GM12865 (cell line): ENCODE measurements around the gene TMTC1.

Experiments used
- DNase-seq: peaks from one replicate; pipeline ENCODE4 v3.0.0; 2010; ENCODE audit warnings: low read depth
- H3K4me3 ChIP-seq: 2 replicates; pipeline ENCODE4 v1.5.1; 2011; ENCODE audit warnings: mild to moderate bottlenecking, low read depth, low read length, control low read depth
- TF ChIP-seq, protein P1 (sequence below): IDR thresholded peaks from 2 replicates; pipeline ENCODE4 v1.5.1; 2011; ENCODE audit warnings: low read length, control low read depth, low read depth, inconsistent platforms; ENCODE audit not compliant: insufficient read depth; ENCODE audit errors: missing control alignments

TMTC1 gene

DNA sequence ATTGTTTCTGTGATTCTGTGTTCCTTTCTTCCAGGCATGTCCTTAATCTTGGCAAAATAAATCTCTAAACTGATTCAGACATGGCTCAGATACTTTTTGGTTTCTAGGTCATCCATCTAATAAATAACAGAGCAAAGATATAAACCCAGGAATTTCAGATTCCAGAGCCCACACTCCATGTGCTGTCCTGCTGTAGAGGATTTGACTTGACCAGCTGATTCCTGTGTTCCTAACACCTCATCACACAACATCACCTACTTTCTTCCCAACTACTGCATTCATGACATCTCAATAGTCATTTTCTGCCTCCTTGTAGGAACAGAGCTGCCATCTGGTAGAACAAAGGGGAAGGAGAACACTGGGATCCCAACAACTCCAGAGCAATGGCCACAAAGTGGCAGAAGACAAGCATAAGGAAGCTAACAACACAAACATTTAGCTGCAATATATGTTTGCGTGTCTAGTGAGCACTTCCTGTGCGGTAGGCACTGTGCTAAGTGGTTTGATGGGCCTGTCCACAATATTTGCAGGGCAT is 194.4 kb downstream of the TMTC1 start:
- TF ChIP-seq, protein P1, sequence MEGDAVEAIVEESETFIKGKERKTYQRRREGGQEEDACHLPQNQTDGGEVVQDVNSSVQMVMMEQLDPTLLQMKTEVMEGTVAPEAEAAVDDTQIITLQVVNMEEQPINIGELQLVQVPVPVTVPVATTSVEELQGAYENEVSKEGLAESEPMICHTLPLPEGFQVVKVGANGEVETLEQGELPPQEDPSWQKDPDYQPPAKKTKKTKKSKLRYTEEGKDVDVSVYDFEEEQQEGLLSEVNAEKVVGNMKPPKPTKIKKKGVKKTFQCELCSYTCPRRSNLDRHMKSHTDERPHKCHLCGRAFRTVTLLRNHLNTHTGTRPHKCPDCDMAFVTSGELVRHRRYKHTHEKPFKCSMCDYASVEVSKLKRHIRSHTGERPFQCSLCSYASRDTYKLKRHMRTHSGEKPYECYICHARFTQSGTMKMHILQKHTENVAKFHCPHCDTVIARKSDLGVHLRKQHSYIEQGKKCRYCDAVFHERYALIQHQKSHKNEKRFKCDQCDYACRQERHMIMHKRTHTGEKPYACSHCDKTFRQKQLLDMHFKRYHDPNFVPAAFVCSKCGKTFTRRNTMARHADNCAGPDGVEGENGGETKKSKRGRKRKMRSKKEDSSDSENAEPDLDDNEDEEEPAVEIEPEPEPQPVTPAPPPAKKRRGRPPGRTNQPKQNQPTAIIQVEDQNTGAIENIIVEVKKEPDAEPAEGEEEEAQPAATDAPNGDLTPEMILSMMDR: no peak
- DNase-seq: no peak
- H3K4me3 ChIP-seq: no peak overlapping the region

DNA sequence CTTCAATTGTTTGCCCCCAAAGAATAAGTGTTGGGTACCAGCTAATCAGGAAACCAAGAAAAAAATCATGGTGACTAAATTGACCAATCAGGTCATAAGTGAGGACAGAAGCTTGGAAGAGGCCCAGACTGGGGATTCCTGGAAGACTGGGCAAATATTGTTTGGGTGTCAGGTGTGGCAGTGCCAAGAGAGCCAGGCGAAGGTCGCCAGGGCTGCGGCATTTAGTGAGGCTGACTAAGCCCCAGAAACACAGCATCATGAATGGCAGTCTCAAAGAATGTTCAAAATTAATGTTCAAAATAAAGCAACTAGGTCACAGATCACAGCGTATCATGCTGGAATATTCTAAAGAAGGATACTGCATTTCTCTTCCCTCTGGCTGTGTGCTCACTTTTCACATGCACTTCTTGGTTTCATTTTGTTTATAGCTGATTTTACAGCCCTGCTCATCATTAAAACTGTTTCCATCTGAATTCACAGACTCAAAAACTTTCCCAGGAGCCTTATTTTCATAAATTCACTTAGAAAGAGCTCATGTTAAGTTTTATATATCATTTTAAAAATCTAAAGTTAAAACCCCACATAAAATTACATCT is 201.0 kb downstream of the TMTC1 start:
- TF ChIP-seq, protein P1: no peak
- no peak for DNase-seq
- no peak overlapping the region for H3K4me3 ChIP-seq

DNA sequence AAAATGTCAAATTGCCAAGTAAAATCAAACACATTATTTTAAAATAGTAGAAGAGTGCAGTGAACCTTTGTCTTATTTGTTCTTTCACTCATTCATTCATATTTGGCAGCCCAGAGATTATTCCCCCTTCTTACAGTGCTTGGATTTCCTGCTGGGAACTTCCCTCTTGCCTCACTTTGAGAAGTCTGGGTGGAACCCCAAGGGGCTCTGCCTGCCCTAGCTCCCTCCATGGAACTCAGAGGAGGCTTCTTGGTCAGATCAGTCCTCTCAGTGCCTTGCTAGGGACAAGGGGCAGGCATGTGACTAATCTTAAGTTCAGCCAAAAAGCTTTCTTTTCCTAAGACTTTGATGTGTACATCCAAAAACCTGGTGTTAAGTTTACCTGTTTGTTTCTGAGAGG is 201.6 kb downstream of the TMTC1 start:
- DNase-seq: no peak
- TF ChIP-seq, protein P1: no peak

DNA sequence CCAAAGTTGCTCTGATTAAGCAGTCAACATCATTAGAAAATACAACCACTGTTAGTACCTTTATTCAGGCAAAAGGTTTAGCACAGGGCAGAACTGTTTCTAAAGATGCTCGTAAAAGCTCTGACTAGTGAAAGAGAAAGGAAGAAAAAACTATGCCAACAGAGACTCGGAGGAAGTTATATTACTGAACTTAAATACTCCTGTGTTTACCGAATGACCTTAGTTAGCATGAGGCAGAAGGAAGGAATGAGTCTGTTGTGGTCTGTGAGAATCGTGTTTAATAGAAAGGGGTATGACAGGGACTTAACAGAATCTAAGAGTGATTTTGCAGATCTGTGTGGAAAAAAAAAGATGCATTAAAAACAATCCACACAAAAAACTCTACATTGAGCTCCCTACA is 202.1 kb downstream of the TMTC1 start:
- TF ChIP-seq, protein P1: no peak
- DNase-seq: peak; percentile 17
- no peak overlapping the region for H3K4me3 ChIP-seq

More for the DNA sequence above, 201.6 kb downstream of the TMTC1 start:
- H3K4me3 ChIP-seq: no peak overlapping the region

DNA sequence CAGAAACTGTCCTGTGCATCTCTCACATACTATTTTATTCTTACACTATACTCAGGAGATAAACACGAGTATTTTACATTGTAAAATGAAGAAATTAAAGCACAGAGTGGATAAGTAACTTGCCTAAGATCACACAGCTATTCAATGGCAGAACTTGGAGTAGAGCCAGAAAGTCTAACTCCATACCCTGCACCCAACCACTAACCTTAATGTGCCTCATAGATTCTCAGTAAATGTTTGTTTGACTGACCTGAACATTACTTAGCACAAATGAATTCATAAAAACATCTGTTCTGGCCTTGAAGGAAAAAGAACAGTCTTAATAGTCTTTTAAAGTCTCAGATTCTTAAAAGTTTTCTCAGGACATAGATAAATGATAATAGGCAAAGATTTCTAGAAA is 202.8 kb downstream of the TMTC1 start:
- TF ChIP-seq, protein P1: no peak
- no peak overlapping the region for H3K4me3 ChIP-seq
- no peak for DNase-seq

DNA sequence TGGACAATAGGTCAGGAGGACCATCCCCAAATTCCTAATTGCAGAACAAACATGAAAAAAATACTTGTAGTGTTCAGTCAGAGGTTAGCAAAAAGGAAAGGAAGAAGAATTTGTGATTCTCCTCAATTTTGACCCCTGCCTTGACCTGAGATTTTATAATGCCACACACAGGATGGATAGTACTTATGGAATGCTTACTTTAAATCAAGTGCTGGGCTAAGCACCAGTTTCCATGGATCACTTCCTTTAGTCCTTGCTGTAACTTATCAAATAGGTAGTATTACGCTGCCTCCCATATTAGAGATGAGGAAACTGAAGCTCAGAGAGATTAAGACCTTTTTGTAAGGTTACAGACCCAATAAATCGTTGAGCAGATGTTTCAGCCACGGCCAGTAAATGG is 205.0 kb downstream of the TMTC1 start:
- no peak for DNase-seq
- TF ChIP-seq, protein P1: no peak
- H3K4me3 ChIP-seq: no peak overlapping the region

DNA sequence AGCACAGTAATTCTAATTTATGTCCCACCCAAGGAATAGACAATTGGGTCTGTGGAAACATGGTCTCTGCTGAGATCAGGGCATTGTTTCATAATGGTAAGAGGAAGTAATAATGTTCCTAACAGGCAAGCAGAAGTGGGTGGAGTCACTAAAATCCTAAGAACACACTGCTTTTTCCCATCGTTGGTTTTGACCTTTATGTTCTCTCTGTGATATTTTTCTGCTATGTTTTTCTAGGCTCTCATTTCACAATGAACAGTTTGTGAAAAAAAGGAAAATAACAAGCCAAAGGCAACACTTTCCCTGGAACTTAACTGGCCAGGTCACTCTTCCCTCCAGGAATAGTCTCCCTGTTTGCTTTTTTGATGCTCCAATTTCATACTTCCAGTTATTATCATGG is 205.7 kb downstream of the TMTC1 start:
- TF ChIP-seq, protein P1: no peak
- no peak for DNase-seq
- no peak overlapping the region for H3K4me3 ChIP-seq
